OCI-LY7 (cell line): ENCODE data around the gene FOXO3. TPM values are rescaled to one million over a fixed set of nuclear protein-coding genes. Genes with fewer than 3 reads are reported as not detected.
"Not testable (repeated sequence)": the region's sequence is repeated elsewhere in the genome, so short reads cannot be mapped to it uniquely, and the experiment has no call there.

ENCODE experiments used
- BruUV-seq: library from RNA; stranded (reverse); fragments of 400-500 nt; replicated peaks from 2 replicates; lab custom pipeline; 2021; lab: Mats Ljungman, UMichigan
- CTCF ChIA-PET: fragments of 300-600 bp; sonication (Branson Sonifier 250); formaldehyde crosslinking; loops from one replicate; lab custom pipeline; 2022; ENCODE audit warnings: antibody characterized with exemption; ENCODE audit not compliant: unreplicated experiment; lab: Charles Lee
- POLR2A ChIA-PET: fragments of 300-600 bp; sonication (Branson Sonifier 250); formaldehyde crosslinking; loops from one replicate; lab custom pipeline; 2022; ENCODE audit warnings: antibody characterized with exemption; lab: Charles Lee
- DNase-seq: peaks from one replicate; pipeline ENCODE4 v3.0.0-alpha.2; 2015; ENCODE audit warnings: low spot score
- H2AFZ ChIP-seq: fragments of 200-600 bp; sonication (generic), shearing (Covaris generic); 2 replicates; pipeline ENCODE4 v1.6.1; 2014; ENCODE audit warnings: mild to moderate bottlenecking, antibody characterized with exemption, low read length, moderate library complexity
- H3K27ac ChIP-seq: fragments of 200-600 bp; sonication (generic); 2 replicates; pipeline ENCODE4 v1.5.1; 2014; ENCODE audit warnings: mixed run types, low read depth, mild to moderate bottlenecking, moderate library complexity, low read length, inconsistent platforms; ENCODE audit not compliant: poor library complexity, severe bottlenecking
- H3K36me3 ChIP-seq: fragments of 200-600 bp; sonication (generic); 2 replicates; pipeline ENCODE4 v1.6.1; 2014; ENCODE audit warnings: mild to moderate bottlenecking, antibody characterized with exemption, low read length, moderate library complexity, mixed read lengths; ENCODE audit not compliant: insufficient read depth
- H3K4me1 ChIP-seq: fragments of 200-600 bp; sonication (generic); 2 replicates; pipeline ENCODE4 v1.5.1; 2014; ENCODE audit warnings: mild to moderate bottlenecking, low read length; ENCODE audit not compliant: insufficient read depth, poor library complexity, severe bottlenecking
- H3K4me2 ChIP-seq: fragments of 200-600 bp; sonication (generic); 2 replicates; pipeline ENCODE4 v1.6.1; 2014; ENCODE audit warnings: mild to moderate bottlenecking, low read length
- H3K4me3 ChIP-seq: fragments of 200-600 bp; sonication (generic); 2 replicates; pipeline ENCODE4 v1.5.1; 2014; ENCODE audit warnings: mild to moderate bottlenecking, low read depth, low read length; ENCODE audit not compliant: poor library complexity, severe bottlenecking
- H3K79me2 ChIP-seq: fragments of 200-600 bp; sonication (generic); 2 replicates; pipeline ENCODE4 v1.6.1; 2016; ENCODE audit warnings: low read depth, mild to moderate bottlenecking, low read length, moderate library complexity, mixed read lengths; ENCODE audit not compliant: insufficient read depth
- H3K9me2 ChIP-seq: fragments of 200-600 bp; sonication (generic); 2 replicates; pipeline ENCODE4 v1.6.1; 2016; ENCODE audit warnings: mild to moderate bottlenecking, low read length, mixed read lengths; ENCODE audit not compliant: insufficient read depth
- H3K9me3 ChIP-seq: fragments of 200-600 bp; sonication (generic); 2 replicates; pipeline ENCODE4 v1.6.1; 2014; ENCODE audit warnings: mild to moderate bottlenecking, mixed run types, low read length, mixed read lengths
- H4K20me1 ChIP-seq: fragments of 200-600 bp; sonication (generic); 2 replicates; pipeline ENCODE4 v1.6.1; 2014; ENCODE audit warnings: mild to moderate bottlenecking, antibody characterized with exemption, low read length, moderate library complexity, mixed read lengths; ENCODE audit not compliant: insufficient read depth
- EZH2phosphoT487 ChIP-seq: fragments of 200-600 bp; sonication (generic); IDR thresholded peaks from 2 replicates; pipeline ENCODE4 v1.6.1; 2018; ENCODE audit warnings: low read depth, borderline replicate concordance, mild to moderate bottlenecking, mixed run types, antibody characterized with exemption, low read length, moderate library complexity, mixed read lengths
- intact Hi-C: fragments of 100-400 bp; cut with micrococcal nuclease; formaldehyde crosslinking; loops from one replicate; pipeline ENCODE4 v1.10.0; 2022; ENCODE audit not compliant: unreplicated experiment
- total RNA-seq, 2 experiments: library from RNA; depleted of rRNA in 1 of 2; stranded (reverse); fragments of >200 nt in 1 of 2; shearing (Covaris generic) in 1 of 2; gene quantifications; 2 replicates each; pipeline ENCODE4 v1.2.3, GENCODE V29; 2014 to 2022
- TF ChIP-seq, protein P1 (sequence below): fragments of 200-600 bp; sonication (generic); conservative IDR thresholded peaks from 2 replicates; pipeline ENCODE4 v1.5.1; 2014; ENCODE audit warnings: mild to moderate bottlenecking, antibody characterized with exemption, low read length, moderate library complexity, mixed read lengths

The FOXO3 gene
- total RNA-seq, 2 experiments from 2014 or later = 3.8 to 9.9 TPM

DNA sequence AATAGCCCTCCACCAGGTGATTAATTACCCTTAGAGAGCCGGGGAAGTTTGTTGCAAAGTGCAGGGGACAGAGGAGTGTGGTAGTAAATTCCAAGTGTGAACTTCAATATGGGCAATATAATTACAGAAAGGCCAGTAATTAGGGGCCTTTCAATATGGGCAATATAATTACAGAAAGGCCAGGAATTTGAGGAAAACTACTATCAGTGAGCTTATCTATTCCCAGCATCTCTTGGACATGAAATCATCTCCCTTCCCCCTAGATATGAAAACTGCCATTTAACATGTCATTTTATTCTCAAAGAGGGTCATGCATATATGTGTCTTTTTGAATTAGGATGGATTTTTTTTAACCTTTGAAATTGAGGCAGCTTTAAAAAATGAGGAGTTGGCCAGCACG, 102.0 kb downstream of the FOXO3 start:
- no peaks in the 10 kb centered on the region for H4K20me1 ChIP-seq
- H3K4me3 ChIP-seq = no peak overlapping the region
- DNase-seq = no peak
- intact Hi-C loops = no loop called here
- H3K27ac ChIP-seq = no peak overlapping the region
- no TSS peak for BruUV-seq
- H3K36me3 ChIP-seq = no peaks in the 10 kb centered on the region
- TF ChIP-seq EZH2phosphoT487 = no peak
- TF ChIP-seq, protein P1, sequence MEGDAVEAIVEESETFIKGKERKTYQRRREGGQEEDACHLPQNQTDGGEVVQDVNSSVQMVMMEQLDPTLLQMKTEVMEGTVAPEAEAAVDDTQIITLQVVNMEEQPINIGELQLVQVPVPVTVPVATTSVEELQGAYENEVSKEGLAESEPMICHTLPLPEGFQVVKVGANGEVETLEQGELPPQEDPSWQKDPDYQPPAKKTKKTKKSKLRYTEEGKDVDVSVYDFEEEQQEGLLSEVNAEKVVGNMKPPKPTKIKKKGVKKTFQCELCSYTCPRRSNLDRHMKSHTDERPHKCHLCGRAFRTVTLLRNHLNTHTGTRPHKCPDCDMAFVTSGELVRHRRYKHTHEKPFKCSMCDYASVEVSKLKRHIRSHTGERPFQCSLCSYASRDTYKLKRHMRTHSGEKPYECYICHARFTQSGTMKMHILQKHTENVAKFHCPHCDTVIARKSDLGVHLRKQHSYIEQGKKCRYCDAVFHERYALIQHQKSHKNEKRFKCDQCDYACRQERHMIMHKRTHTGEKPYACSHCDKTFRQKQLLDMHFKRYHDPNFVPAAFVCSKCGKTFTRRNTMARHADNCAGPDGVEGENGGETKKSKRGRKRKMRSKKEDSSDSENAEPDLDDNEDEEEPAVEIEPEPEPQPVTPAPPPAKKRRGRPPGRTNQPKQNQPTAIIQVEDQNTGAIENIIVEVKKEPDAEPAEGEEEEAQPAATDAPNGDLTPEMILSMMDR = no peak
- H3K9me2 ChIP-seq = no peaks in the 10 kb centered on the region
- no peaks in the 10 kb centered on the region for H3K9me3 ChIP-seq
- no peak overlapping the region for H3K4me2 ChIP-seq
- ChIA-PET CTCF (no interaction called here), POLR2A (no interaction called here)
- H3K4me1 ChIP-seq = no peaks in the 10 kb centered on the region
- no peak overlapping the region for H2AFZ ChIP-seq
- no peaks in the 10 kb centered on the region for H3K79me2 ChIP-seq

DNA sequence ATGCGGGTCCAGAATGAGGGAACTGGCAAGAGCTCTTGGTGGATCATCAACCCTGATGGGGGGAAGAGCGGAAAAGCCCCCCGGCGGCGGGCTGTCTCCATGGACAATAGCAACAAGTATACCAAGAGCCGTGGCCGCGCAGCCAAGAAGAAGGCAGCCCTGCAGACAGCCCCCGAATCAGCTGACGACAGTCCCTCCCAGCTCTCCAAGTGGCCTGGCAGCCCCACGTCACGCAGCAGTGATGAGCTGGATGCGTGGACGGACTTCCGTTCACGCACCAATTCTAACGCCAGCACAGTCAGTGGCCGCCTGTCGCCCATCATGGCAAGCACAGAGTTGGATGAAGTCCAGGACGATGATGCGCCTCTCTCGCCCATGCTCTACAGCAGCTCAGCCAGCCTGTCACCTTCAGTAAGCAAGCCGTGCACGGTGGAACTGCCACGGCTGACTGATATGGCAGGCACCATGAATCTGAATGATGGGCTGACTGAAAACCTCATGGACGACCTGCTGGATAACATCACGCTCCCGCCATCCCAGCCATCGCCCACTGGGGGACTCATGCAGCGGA, 102.9 kb downstream of the FOXO3 start:
- H3K4me1 ChIP-seq, DNase-seq, intact Hi-C loops, H2AFZ ChIP-seq, H3K9me3 ChIP-seq, POLR2A ChIA-PET, H3K36me3 ChIP-seq, H3K9me2 ChIP-seq, H3K27ac ChIP-seq, CTCF ChIA-PET, H3K79me2 ChIP-seq, H3K4me3 ChIP-seq, H3K4me2 ChIP-seq, H4K20me1 ChIP-seq, BruUV-seq: not testable (repeated sequence)

DNA sequence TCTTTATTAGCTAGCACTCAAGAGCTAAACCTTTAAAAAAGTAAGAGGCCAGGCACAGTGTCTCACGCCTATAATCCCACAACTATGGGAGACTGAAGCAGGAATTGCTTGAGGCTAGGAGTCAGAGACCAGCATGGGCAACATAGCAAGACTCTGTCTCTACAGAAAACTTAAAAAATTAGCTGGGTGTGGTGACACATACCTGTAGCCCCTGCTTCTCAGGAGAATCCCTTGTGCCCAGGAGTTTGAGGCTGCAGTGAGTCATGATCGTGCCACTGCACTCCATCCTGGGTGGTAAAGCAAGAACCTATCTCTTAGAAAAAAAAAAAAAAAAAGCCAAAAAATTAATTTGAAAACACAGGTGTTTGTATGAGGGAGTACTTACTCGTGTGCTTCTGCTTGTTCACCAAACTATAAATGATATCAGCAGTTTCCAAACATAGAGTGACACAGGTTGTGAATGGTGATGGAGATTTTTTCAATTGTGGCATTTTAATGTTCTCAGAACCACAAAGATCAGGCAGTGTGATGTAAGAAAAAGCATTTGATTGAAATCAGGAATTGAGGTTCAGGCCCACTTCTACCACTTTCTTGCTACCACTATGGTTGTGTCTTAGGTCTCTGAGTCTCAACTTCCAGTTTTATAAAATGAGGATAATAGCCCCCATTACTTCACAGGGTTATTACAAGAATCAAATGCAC, 104.9 kb downstream of the FOXO3 start:
- no peak overlapping the region for H3K27ac ChIP-seq
- no peaks in the 10 kb centered on the region for H3K9me2 ChIP-seq
- no peaks in the 10 kb centered on the region for H3K9me3 ChIP-seq
- no peaks in the 10 kb centered on the region for H3K4me1 ChIP-seq
- no peaks in the 10 kb centered on the region for H4K20me1 ChIP-seq
- intact Hi-C loops = no loop called here
- no peak overlapping the region for H2AFZ ChIP-seq
- TF ChIP-seq EZH2phosphoT487 = no peak
- TF ChIP-seq, protein P1 = no peak
- CTCF ChIA-PET = no interaction called here
- no peaks in the 10 kb centered on the region for H3K79me2 ChIP-seq
- H3K4me2 ChIP-seq = no peak overlapping the region
- no peak for DNase-seq
- POLR2A ChIA-PET = interaction anchor here (0.7 kb wide), 1 partner anchor 46 kb away, joined by 3 read pairs; no protein-coding TSS in a partner anchor
- no peak overlapping the region for H3K4me3 ChIP-seq
- no TSS peak for BruUV-seq
- H3K36me3 ChIP-seq = no peaks in the 10 kb centered on the region
